CD4-positive, CD25-positive, alpha-beta regulatory T cell (primary cell): ENCODE measurements around the gene CFAP46. TPM values are rescaled to one million over a fixed set of nuclear protein-coding genes. Genes with fewer than 3 reads are reported as not detected.

Experiments
- ATAC-seq, 2 donors: fragments of 150-1000 bp; cut with Tn5 transposase; one replicate each; pipeline ENCODE4 v1.10.0; 2021; ENCODE audit warnings: low read depth in 2 of 2, moderate number of reproducible peaks in 2 of 2, moderate library complexity in 1 of 2
- DNase-seq, 3 donors: peaks; one replicate each; pipeline versions ENCODE4 v3.0.0 to v3.0.0-alpha.2; 2012 to 2022; ENCODE audit warnings: mixed read lengths in 1 of 3
- H3K27ac ChIP-seq: one replicate; pipeline ENCODE4 v1.7.0; 2013; ENCODE audit warnings: mild to moderate bottlenecking, low read length; ENCODE audit not compliant: insufficient read depth, poor library complexity, severe bottlenecking
- H3K27me3 ChIP-seq: one replicate; pipeline ENCODE4 v1.7.0; 2013; ENCODE audit warnings: low read length; ENCODE audit not compliant: control insufficient read depth, insufficient read depth
- H3K36me3 ChIP-seq: one replicate; pipeline ENCODE4 v1.7.0; 2013; ENCODE audit warnings: mild to moderate bottlenecking, low read length, moderate library complexity; ENCODE audit not compliant: control insufficient read depth, insufficient read depth
- H3K4me1 ChIP-seq: 2 replicates; pipeline ENCODE4 v1.7.0; 2013; ENCODE audit warnings: mild to moderate bottlenecking, low read length; ENCODE audit not compliant: insufficient read depth, control insufficient read depth, poor library complexity, severe bottlenecking
- H3K4me3 ChIP-seq: one replicate; pipeline ENCODE4 v1.7.0; 2013; ENCODE audit warnings: low read depth, mild to moderate bottlenecking, low read length, moderate library complexity
- H3K9me3 ChIP-seq, 2 experiments: 1 replicate in 1 of 2; 2 replicates in 1 of 2; pipeline ENCODE4 v1.7.0; 2013; ENCODE audit warnings: low read length in 2 of 2, mild to moderate bottlenecking in 1 of 2, moderate library complexity in 1 of 2; ENCODE audit not compliant: control insufficient read depth in 2 of 2
- H3K27ac Mint-ChIP-seq, 3 donors: one replicate each; pipeline ENCODE4 v1.8.0; 2020 to 2022; ENCODE audit warnings: mild to moderate bottlenecking in 3 of 3, mixed read lengths in 3 of 3, moderate library complexity in 2 of 3
- H3K27me3 Mint-ChIP-seq: one replicate; pipeline ENCODE4 v1.8.0; 2022; ENCODE audit warnings: mild to moderate bottlenecking, mixed read lengths
- H3K36me3 Mint-ChIP-seq: one replicate; pipeline ENCODE4 v1.8.0; 2020; ENCODE audit warnings: mixed read lengths
- H3K4me1 Mint-ChIP-seq, 4 donors: one replicate each; pipeline ENCODE4 v1.8.0; 2020 to 2022; ENCODE audit warnings: mixed read lengths in 4 of 4, mild to moderate bottlenecking in 1 of 4
- H3K4me3 Mint-ChIP-seq, 4 donors: one replicate each; pipeline ENCODE4 v1.8.0; 2020 to 2022; ENCODE audit warnings: mild to moderate bottlenecking in 4 of 4, mixed read lengths in 4 of 4, moderate library complexity in 3 of 4
- H3K9me3 Mint-ChIP-seq, 7 donors: one replicate each; pipeline ENCODE4 v1.8.0; 2020 to 2022; ENCODE audit warnings: mixed read lengths in 7 of 7, mild to moderate bottlenecking in 3 of 7, moderate library complexity in 2 of 7
- polyA plus RNA-seq, 4 donors: library from polyadenylated mRNA; unstranded; fragments of 300-500 nt; fragmentation: Illumina TruSeq; gene quantifications; one replicate each; pipeline ENCODE4 v1.2.3, GENCODE V29; 2021
- total RNA-seq: library from RNA; stranded (reverse); gene quantifications from one replicate; pipeline ENCODE4 v1.2.3, GENCODE V29; 2022

Gene CFAP46
- total and polyA plus RNA-seq, 5 donors from 2014 or later, result not detected

GRCh38 chr10:132834891-132835847 lies 107.2 kb downstream of the CFAP46 start:
- no peak for ATAC-seq

GRCh38 chr10:132834311-132834761 lies 108.0 kb downstream of the CFAP46 start:
- H3K4me3 ChIP-seq, result no peak overlapping the region
- no peaks in the 10 kb centered on the region for H3K36me3 Mint-ChIP-seq
- ATAC-seq, result no peak
- no peaks in the 10 kb centered on the region for H3K27me3 Mint-ChIP-seq
- H3K27ac ChIP-seq, result no peak overlapping the region
- H3K4me1 Mint-ChIP-seq, result peaks cover 0 to 4% (median 0%) of the 10 kb centered on the region in 4 donors
- H3K9me3 ChIP-seq, result no peaks in the 10 kb centered on the region
- no peak for DNase-seq
- no peaks in the 10 kb centered on the region for H3K27me3 ChIP-seq
- no peak overlapping the region for H3K27ac Mint-ChIP-seq
- H3K4me1 ChIP-seq, result no peaks in the 10 kb centered on the region
- peaks cover 0 to 4% (median 0%) of the 10 kb centered on the region in 7 donors for H3K9me3 Mint-ChIP-seq
- no peak overlapping the region for H3K4me3 Mint-ChIP-seq
- no peaks in the 10 kb centered on the region for H3K36me3 ChIP-seq

More at GRCh38 chr10:132834891-132835847, 107.2 kb downstream of the CFAP46 start:
- Histone ChIP-seq H3K36me3 (no peaks in the 10 kb centered on the region), H3K27me3 (no peaks in the 10 kb centered on the region), H3K9me3 (no peaks in the 10 kb centered on the region), H3K4me3 (no peak overlapping the region), H3K4me1 (no peaks in the 10 kb centered on the region), H3K27ac (no peak overlapping the region)
- Mint-ChIP-seq H3K27ac (no peak overlapping the region), H3K4me3 (no peak overlapping the region), H3K4me1 (peaks cover 0 to 4% (median 0%) of the 10 kb centered on the region in 4 donors), H3K9me3 (peaks cover 0 to 3% (median 0%) of the 10 kb centered on the region in 7 donors), H3K27me3 (no peaks in the 10 kb centered on the region), H3K36me3 (no peaks in the 10 kb centered on the region)
- no peak for DNase-seq

- ATAC-seq (no peak), DNase-seq (no peak)
- H3K36me3 ChIP-seq, result no peaks in the 10 kb centered on the region
- no peaks in the 10 kb centered on the region for H3K9me3 ChIP-seq
- Mint-ChIP-seq H3K9me3 (peaks cover 0 to 4% (median 0%) of the 10 kb centered on the region in 7 donors), H3K27ac (no peak overlapping the region), H3K4me3 (no peak overlapping the region), H3K4me1 (peaks cover 0 to 4% (median 0%) of the 10 kb centered on the region in 4 donors), H3K27me3 (no peaks in the 10 kb centered on the region), H3K36me3 (no peaks in the 10 kb centered on the region)
- H3K27ac ChIP-seq, result no peak overlapping the region
- no peak overlapping the region for H3K4me3 ChIP-seq
- H3K4me1 ChIP-seq, result no peaks in the 10 kb centered on the region
- H3K27me3 ChIP-seq, result no peaks in the 10 kb centered on the region
Measured at GRCh38 chr10:132833421-132834111, 108.8 kb downstream of the CFAP46 start.

GRCh38 chr10:132832186-132832969 lies 110.0 kb downstream of the CFAP46 start:
- no peak overlapping the region for H3K27ac ChIP-seq
- no peak for DNase-seq
- H3K36me3 ChIP-seq, result no peaks in the 10 kb centered on the region
- no peaks in the 10 kb centered on the region for H3K36me3 Mint-ChIP-seq
- no peak overlapping the region for H3K4me3 ChIP-seq
- H3K9me3 ChIP-seq, result no peaks in the 10 kb centered on the region
- no peak overlapping the region for H3K27ac Mint-ChIP-seq
- H3K27me3 Mint-ChIP-seq, result no peaks in the 10 kb centered on the region
- peaks cover 0 to 4% (median 0%) of the 10 kb centered on the region in 4 donors for H3K4me1 Mint-ChIP-seq
- no peak for ATAC-seq
- no peak overlapping the region for H3K4me3 Mint-ChIP-seq
- peaks cover 0 to 9% (median 0%) of the 10 kb centered on the region in 7 donors for H3K9me3 Mint-ChIP-seq
- H3K27me3 ChIP-seq, result no peaks in the 10 kb centered on the region
- no peaks in the 10 kb centered on the region for H3K4me1 ChIP-seq

GRCh38 chr10:132829403-132829802 lies 113.0 kb downstream of the CFAP46 start:
- no peaks in the 10 kb centered on the region for H3K27me3 Mint-ChIP-seq
- Histone ChIP-seq H3K9me3 (no peaks in the 10 kb centered on the region), H3K4me3 (no peak overlapping the region), H3K36me3 (no peaks in the 10 kb centered on the region), H3K27ac (no peak overlapping the region), H3K27me3 (no peaks in the 10 kb centered on the region), H3K4me1 (no peaks in the 10 kb centered on the region)
- no peak for DNase-seq
- no peaks in the 10 kb centered on the region for H3K36me3 Mint-ChIP-seq
- peaks cover 0 to 9% (median 0%) of the 10 kb centered on the region in 7 donors for H3K9me3 Mint-ChIP-seq
- no peak overlapping the region for H3K4me3 Mint-ChIP-seq
- H3K4me1 Mint-ChIP-seq, result no peaks in the 10 kb centered on the region
- no peak for ATAC-seq
- H3K27ac Mint-ChIP-seq, result no peak overlapping the region

GRCh38 chr10:132828681-132829080 lies 113.7 kb downstream of the CFAP46 start:
- Histone ChIP-seq H3K9me3 (no peaks in the 10 kb centered on the region), H3K27ac (no peak overlapping the region), H3K4me3 (no peak overlapping the region), H3K27me3 (no peaks in the 10 kb centered on the region), H3K36me3 (no peaks in the 10 kb centered on the region), H3K4me1 (no peaks in the 10 kb centered on the region)
- Mint-ChIP-seq H3K27ac (no peak overlapping the region), H3K36me3 (no peaks in the 10 kb centered on the region), H3K9me3 (peaks cover 0 to 9% (median 0%) of the 10 kb centered on the region in 7 donors), H3K4me3 (no peak overlapping the region), H3K4me1 (no peaks in the 10 kb centered on the region), H3K27me3 (no peaks in the 10 kb centered on the region)
- ATAC-seq, result no peak
- DNase-seq, result no peak

GRCh38 chr10:132827861-132828539 lies 114.4 kb downstream of the CFAP46 start:
- H3K4me3 Mint-ChIP-seq, result no peak overlapping the region
- ATAC-seq, result no peak
- no peaks in the 10 kb centered on the region for H3K4me1 Mint-ChIP-seq
- H3K27ac Mint-ChIP-seq, result no peak overlapping the region
- no peaks in the 10 kb centered on the region for H3K27me3 Mint-ChIP-seq
- Histone ChIP-seq H3K4me1 (no peaks in the 10 kb centered on the region), H3K36me3 (no peaks in the 10 kb centered on the region), H3K9me3 (no peaks in the 10 kb centered on the region), H3K27ac (no peak overlapping the region), H3K4me3 (no peak overlapping the region), H3K27me3 (no peaks in the 10 kb centered on the region)
- no peaks in the 10 kb centered on the region for H3K36me3 Mint-ChIP-seq
- peaks cover 0 to 9% (median 0%) of the 10 kb centered on the region in 7 donors for H3K9me3 Mint-ChIP-seq
- no peak for DNase-seq
